Keratinocyte (primary cell): ENCODE data around the gene HEATR3.

Source experiments
- EZH2 ChIP-seq: IDR thresholded peaks from one replicate; pipeline ENCODE4 v1.6.1; 2012; ENCODE audit warnings: inconsistent platforms, mild to moderate bottlenecking, low read length, moderate library complexity
- TF ChIP-seq, protein P1 (sequence below), 3 experiments: IDR thresholded peaks in 1 of 3; conservative IDR thresholded peaks in 1 of 3; optimal IDR thresholded peaks in 1 of 3; 2 replicates in 2 of 3; 3 replicates in 1 of 3; pipeline versions ENCODE3 to v1.5.1; 2011; ENCODE audit warnings: low read length in 3 of 3, mild to moderate bottlenecking in 3 of 3, moderate library complexity in 2 of 3, control low read depth in 1 of 3, inconsistent platforms in 1 of 3; ENCODE audit not compliant: insufficient read depth in 2 of 3; ENCODE audit errors: extremely low read depth in 1 of 3

GRCh38 chr16:50114357-50115129 lies 48.8 kb downstream of the HEATR3 start:
- TF ChIP-seq, protein P1, sequence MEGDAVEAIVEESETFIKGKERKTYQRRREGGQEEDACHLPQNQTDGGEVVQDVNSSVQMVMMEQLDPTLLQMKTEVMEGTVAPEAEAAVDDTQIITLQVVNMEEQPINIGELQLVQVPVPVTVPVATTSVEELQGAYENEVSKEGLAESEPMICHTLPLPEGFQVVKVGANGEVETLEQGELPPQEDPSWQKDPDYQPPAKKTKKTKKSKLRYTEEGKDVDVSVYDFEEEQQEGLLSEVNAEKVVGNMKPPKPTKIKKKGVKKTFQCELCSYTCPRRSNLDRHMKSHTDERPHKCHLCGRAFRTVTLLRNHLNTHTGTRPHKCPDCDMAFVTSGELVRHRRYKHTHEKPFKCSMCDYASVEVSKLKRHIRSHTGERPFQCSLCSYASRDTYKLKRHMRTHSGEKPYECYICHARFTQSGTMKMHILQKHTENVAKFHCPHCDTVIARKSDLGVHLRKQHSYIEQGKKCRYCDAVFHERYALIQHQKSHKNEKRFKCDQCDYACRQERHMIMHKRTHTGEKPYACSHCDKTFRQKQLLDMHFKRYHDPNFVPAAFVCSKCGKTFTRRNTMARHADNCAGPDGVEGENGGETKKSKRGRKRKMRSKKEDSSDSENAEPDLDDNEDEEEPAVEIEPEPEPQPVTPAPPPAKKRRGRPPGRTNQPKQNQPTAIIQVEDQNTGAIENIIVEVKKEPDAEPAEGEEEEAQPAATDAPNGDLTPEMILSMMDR (optimal IDR thresholded peaks at IDR 0.05 in 1 of 3, IDR thresholded peaks at IDR 0.05 in 1 of 3, conservative IDR thresholded peaks at IDR 0.05 in 1 of 3; ENCODE audit: extremely low read depth in 1 of 3, insufficient read depth in 2 of 3, low read length in 3 of 3), result no peak
- no peak for TF ChIP-seq EZH2
